ENCODE data around the gene NTSR2. TPM values are rescaled to one million over a fixed set of nuclear protein-coding genes. Genes with fewer than 3 reads are reported as not detected.

NTSR2 gene
- total and polyA plus RNA-seq, 2 experiments from 2014 or later = 0.10 TPM; not detected in 1

DNA sequence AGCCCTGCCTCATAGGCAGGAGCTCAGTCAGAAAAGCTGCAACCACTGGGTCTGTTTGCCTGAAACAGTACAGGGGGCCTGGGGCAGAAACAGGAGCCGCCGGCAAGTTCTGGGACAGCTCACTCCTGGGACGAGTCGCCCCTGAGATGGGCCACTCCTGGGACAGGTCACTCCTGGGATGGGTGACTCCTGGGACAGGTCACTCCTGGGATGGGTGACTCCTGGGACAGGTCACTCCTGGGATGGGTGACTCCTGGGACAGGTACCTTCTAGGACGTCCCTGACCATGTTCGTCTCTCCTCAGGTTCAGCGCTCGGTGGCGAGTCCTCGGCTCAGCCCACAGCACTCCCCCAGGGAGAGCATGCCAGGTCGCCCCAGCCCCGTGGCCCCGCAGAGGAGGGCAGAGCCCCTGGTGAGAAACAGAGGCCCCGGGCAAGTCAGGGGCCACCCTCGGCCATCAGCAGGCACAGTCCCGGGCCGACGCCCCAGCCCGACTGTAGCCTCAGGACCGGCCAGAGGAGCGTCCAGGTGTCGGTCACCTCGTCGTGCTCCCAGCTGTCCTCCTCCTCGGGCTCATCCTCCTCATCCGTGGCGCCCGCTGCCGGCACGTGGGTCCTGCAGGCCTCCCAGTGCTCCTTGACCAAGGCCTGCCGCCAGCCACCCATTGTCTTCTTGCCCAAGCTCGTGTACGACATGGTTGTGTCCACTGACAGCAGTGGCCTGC is 51.8 kb downstream of the NTSR2 start:
- H3K4me3 Mint-ChIP-seq = no peak overlapping the region
- H3K4me1 Mint-ChIP-seq = no peaks in the 10 kb centered on the region; the same call in 2 of the 3 replicates
- H3K36me3 ChIP-seq (ENCODE audit: insufficient read depth) = no peaks in the 10 kb centered on the region
- H2AFZ ChIP-seq = no peak overlapping the region
- peaks cover 37% of the 10 kb centered on the region for H3K36me3 Mint-ChIP-seq (ENCODE audit: low read depth)
- H3K27me3 ChIP-seq (ENCODE audit: insufficient read depth) = no peaks in the 10 kb centered on the region
- H3F3A ChIP-seq (replicated peaks; ENCODE audit: low read depth) = no peaks in the 10 kb centered on the region
- no peaks in the 10 kb centered on the region for H3K79me2 ChIP-seq (replicated peaks; ENCODE audit: insufficient read depth)
- ATAC-seq = no peak
- no peaks in the 10 kb centered on the region for H3K9me2 ChIP-seq (ENCODE audit: insufficient read depth)
- no peak overlapping the region for H3K4me2 ChIP-seq
- no peak overlapping the region for H3K4me3 ChIP-seq
- H3K9me3 Mint-ChIP-seq = no peaks in the 10 kb centered on the region; the same call in 2 of the 3 replicates
- peaks cover 11% of the 10 kb centered on the region for H3K27me3 Mint-ChIP-seq (ENCODE audit: insufficient read depth, low read depth, poor library complexity)
- no peak for TF ChIP-seq ETS1 (IDR thresholded peaks at IDR 0.05)
- no peak for TF ChIP-seq EZH2 (IDR thresholded peaks at IDR 0.05; ENCODE audit: low read depth, unreplicated experiment)
- TF ChIP-seq, protein P1, sequence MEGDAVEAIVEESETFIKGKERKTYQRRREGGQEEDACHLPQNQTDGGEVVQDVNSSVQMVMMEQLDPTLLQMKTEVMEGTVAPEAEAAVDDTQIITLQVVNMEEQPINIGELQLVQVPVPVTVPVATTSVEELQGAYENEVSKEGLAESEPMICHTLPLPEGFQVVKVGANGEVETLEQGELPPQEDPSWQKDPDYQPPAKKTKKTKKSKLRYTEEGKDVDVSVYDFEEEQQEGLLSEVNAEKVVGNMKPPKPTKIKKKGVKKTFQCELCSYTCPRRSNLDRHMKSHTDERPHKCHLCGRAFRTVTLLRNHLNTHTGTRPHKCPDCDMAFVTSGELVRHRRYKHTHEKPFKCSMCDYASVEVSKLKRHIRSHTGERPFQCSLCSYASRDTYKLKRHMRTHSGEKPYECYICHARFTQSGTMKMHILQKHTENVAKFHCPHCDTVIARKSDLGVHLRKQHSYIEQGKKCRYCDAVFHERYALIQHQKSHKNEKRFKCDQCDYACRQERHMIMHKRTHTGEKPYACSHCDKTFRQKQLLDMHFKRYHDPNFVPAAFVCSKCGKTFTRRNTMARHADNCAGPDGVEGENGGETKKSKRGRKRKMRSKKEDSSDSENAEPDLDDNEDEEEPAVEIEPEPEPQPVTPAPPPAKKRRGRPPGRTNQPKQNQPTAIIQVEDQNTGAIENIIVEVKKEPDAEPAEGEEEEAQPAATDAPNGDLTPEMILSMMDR (conservative IDR thresholded peaks at IDR 0.05; ENCODE audit: low read depth in 2 of 2) = no peak
- no peak for TF ChIP-seq STAT1 (IDR thresholded peaks at IDR 0.05; ENCODE audit: unreplicated experiment)
- TF ChIP-seq POLR2AphosphoS5 (IDR thresholded peaks at IDR 0.05; ENCODE audit: low read depth) = no peak
- no peak for TF ChIP-seq NANOG (IDR thresholded peaks at IDR 0.05; ENCODE audit: borderline replicate concordance)
- TF ChIP-seq EZH2phosphoT487 (IDR thresholded peaks at IDR 0.05; ENCODE audit: unreplicated experiment) = no peak
- no peak for TF ChIP-seq ZNF331 (CRISPR knock-in tag; IDR thresholded peaks at IDR 0.05; ENCODE audit: low read depth)
- no peak for TF ChIP-seq JUNB (IDR thresholded peaks at IDR 0.05; ENCODE audit: unreplicated experiment)
- TF ChIP-seq, protein P2, sequence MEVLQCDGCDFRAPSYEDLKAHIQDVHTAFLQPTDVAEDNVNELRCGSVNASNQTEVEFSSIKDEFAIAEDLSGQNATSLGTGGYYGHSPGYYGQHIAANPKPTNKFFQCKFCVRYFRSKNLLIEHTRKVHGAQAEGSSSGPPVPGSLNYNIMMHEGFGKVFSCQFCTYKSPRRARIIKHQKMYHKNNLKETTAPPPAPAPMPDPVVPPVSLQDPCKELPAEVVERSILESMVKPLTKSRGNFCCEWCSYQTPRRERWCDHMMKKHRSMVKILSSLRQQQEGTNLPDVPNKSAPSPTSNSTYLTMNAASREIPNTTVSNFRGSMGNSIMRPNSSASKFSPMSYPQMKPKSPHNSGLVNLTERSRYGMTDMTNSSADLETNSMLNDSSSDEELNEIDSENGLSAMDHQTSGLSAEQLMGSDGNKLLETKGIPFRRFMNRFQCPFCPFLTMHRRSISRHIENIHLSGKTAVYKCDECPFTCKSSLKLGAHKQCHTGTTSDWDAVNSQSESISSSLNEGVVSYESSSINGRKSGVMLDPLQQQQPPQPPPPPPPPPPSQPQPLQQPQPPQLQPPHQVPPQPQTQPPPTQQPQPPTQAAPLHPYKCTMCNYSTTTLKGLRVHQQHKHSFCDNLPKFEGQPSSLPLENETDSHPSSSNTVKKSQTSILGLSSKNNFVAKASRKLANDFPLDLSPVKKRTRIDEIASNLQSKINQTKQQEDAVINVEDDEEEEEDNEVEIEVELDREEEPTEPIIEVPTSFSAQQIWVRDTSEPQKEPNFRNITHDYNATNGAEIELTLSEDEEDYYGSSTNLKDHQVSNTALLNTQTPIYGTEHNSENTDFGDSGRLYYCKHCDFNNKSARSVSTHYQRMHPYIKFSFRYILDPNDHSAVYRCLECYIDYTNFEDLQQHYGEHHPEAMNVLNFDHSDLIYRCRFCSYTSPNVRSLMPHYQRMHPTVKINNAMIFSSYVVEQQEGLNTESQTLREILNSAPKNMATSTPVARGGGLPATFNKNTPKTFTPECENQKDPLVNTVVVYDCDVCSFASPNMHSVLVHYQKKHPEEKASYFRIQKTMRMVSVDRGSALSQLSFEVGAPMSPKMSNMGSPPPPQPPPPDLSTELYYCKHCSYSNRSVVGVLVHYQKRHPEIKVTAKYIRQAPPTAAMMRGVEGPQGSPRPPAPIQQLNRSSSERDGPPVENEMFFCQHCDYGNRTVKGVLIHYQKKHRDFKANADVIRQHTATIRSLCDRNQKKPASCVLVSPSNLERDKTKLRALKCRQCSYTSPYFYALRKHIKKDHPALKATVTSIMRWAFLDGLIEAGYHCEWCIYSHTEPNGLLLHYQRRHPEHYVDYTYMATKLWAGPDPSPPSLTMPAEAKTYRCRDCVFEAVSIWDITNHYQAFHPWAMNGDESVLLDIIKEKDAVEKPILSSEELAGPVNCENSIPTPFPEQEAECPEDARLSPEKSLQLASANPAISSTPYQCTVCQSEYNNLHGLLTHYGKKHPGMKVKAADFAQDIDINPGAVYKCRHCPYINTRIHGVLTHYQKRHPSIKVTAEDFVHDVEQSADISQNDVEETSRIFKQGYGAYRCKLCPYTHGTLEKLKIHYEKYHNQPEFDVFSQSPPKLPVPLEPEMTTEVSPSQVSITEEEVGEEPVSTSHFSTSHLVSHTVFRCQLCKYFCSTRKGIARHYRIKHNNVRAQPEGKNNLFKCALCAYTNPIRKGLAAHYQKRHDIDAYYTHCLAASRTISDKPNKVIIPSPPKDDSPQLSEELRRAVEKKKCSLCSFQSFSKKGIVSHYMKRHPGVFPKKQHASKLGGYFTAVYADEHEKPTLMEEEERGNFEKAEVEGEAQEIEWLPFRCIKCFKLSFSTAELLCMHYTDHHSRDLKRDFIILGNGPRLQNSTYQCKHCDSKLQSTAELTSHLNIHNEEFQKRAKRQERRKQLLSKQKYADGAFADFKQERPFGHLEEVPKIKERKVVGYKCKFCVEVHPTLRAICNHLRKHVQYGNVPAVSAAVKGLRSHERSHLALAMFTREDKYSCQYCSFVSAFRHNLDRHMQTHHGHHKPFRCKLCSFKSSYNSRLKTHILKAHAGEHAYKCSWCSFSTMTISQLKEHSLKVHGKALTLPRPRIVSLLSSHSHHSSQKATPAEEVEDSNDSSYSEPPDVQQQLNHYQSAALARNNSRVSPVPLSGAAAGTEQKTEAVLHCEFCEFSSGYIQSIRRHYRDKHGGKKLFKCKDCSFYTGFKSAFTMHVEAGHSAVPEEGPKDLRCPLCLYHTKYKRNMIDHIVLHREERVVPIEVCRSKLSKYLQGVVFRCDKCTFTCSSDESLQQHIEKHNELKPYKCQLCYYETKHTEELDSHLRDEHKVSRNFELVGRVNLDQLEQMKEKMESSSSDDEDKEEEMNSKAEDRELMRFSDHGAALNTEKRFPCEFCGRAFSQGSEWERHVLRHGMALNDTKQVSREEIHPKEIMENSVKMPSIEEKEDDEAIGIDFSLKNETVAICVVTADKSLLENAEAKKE (CRISPR knock-in tag; IDR thresholded peaks at IDR 0.05) = no peak
- TF ChIP-seq, protein P3, sequence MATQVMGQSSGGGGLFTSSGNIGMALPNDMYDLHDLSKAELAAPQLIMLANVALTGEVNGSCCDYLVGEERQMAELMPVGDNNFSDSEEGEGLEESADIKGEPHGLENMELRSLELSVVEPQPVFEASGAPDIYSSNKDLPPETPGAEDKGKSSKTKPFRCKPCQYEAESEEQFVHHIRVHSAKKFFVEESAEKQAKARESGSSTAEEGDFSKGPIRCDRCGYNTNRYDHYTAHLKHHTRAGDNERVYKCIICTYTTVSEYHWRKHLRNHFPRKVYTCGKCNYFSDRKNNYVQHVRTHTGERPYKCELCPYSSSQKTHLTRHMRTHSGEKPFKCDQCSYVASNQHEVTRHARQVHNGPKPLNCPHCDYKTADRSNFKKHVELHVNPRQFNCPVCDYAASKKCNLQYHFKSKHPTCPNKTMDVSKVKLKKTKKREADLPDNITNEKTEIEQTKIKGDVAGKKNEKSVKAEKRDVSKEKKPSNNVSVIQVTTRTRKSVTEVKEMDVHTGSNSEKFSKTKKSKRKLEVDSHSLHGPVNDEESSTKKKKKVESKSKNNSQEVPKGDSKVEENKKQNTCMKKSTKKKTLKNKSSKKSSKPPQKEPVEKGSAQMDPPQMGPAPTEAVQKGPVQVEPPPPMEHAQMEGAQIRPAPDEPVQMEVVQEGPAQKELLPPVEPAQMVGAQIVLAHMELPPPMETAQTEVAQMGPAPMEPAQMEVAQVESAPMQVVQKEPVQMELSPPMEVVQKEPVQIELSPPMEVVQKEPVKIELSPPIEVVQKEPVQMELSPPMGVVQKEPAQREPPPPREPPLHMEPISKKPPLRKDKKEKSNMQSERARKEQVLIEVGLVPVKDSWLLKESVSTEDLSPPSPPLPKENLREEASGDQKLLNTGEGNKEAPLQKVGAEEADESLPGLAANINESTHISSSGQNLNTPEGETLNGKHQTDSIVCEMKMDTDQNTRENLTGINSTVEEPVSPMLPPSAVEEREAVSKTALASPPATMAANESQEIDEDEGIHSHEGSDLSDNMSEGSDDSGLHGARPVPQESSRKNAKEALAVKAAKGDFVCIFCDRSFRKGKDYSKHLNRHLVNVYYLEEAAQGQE (IDR thresholded peaks at IDR 0.05; ENCODE audit: unreplicated experiment) = no peak
- TF ChIP-seq CREB1 (CRISPR knock-in tag; IDR thresholded peaks at IDR 0.05; ENCODE audit: low read depth) = no peak
- H4K20me1 ChIP-seq (replicated peaks; ENCODE audit: insufficient read depth) = peaks cover 7% of the 10 kb centered on the region; the same call in 1 of the 2 replicates
- no peak for DNase-seq (ENCODE audit: low spot score)
- H3K27ac Mint-ChIP-seq = no peak overlapping the region
- H3K27ac ChIP-seq (ENCODE audit: low read depth) = no peak overlapping the region
- no peaks in the 10 kb centered on the region for H3K4me1 ChIP-seq (ENCODE audit: insufficient read depth)
